GM20000 (cell line): ENCODE measurements around the gene CEP85.

Experiments used
- DNase-seq: peaks from one replicate; pipeline ENCODE4 v3.0.0; 2012; ENCODE audit warnings: low spot score
- CTCF ChIP-seq: IDR thresholded peaks from 2 replicates; pipeline ENCODE4 v1.5.1; 2012; ENCODE audit warnings: mild to moderate bottlenecking, control low read depth; ENCODE audit errors: extremely low read depth, missing control alignments

Gene CEP85

GRCh38 chr1:26190373-26190987, 43.5 kb upstream of the CEP85 start, which contains the start of gene CATSPER4:
Gene CATSPER4 (plus strand): TSS chr1:26190602. CDS start chr1:26190628, 26 bp downstream.
- no peak for TF ChIP-seq CTCF
- no peak for DNase-seq

GRCh38 chr1:26191739-26192138, 42.3 kb upstream of the CEP85 start:
- peak; percentile 61 for DNase-seq
- TF ChIP-seq CTCF, result no peak

DNA sequence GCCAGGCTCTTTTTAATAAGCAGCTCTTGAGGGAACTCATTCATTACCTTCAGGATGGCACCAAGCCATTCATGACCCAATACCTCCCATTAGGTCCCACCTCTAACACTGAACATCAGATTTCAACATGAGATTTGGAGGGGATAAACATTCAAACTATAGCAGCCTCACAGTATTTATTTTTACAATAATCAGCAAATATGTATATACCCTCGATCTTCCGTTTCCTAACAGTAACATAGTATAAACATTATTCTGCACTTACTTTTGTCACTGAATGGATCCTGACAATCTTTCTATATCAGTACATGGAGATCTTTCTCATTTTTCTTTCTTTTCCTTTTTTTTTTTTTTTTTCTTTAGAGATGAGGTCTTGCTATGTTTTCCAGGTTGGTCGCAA, 38.2 kb upstream of the CEP85 start:
- no peak for DNase-seq
- TF ChIP-seq CTCF, result no peak

DNA sequence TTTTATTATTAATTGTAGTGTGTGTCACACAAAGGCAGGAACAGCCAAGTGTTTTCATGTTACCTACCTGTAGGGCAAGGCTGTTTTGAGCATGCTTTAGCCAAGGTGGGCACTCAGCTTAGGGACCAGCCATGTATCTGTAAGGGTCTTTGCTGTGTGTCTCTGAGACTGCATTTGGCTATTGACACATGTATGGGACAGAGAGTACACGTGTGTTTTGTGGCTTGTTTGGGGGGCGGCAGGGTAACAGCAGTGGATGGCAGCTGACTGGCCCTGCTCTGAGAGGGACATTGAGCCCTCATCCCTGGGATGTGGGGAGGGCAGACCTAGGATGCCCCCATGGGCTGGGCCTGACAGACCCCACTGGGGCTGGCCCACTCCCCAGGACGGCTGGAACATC, 36.7 kb upstream of the CEP85 start:
- TF ChIP-seq CTCF, result no peak
- no peak for DNase-seq

DNA sequence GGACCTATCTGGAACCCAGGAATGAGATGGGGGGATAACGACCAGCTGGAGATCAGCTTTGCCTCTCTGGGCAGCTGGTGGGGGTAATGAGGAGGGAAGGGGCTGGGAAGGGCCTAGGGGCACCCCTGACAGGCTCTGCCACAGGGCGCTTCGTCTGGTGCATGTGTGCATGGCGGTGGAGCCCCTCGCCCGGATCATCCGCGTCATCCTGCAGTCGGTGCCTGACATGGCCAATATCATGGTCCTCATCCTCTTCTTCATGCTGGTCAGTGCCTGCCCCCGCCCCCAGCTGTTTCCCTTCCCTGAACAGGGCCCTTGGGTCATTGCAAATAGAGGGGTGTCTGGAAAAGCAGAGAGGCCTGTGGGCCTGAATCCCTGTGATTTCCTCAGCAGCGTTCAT, 36.2 kb upstream of the CEP85 start:
- no peak for DNase-seq
- no peak for TF ChIP-seq CTCF

- TF ChIP-seq CTCF, result no peak
- DNase-seq, result no peak
Measured at GRCh38 chr1:26200413-26200812, 33.6 kb upstream of the CEP85 start.

DNA sequence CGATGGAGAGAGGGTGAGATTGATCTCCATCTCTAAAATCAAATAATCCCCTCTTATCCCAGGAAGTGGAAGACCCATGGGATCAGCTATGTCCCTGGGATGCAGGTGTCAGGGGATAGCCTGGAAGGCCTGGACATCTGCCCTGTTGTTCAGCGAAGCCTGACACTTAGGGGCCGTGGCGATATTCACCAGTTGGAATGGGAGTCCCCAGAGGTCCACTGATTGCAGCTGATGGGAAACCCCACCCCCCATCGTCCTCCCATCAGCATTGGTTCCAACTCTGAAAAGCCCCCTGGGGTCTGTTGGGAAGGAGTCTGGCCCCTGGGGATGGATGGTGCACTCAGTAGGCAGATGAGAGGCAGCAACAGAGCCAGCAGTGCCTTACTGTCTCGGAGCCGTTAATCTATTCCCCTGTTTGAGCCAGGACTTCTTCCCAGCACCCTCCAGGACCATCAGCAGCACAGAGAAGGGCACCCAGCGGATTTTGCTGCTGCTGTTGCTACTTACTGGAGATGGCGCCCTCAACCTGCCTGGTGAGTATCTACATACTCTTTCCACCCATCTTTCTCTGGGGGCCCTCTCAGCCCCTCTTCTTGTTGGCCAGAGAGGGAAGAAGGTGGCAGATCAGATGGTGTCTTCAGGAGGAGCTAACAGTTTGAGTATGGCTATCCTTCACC, 30.2 kb upstream of the CEP85 start:
- no peak for DNase-seq
- TF ChIP-seq CTCF, result no peak
